Measurements from ENCODE around the gene PODXL. TPM values are rescaled to one million over a fixed set of nuclear protein-coding genes. Genes with fewer than 3 reads are reported as not detected.

Gene PODXL
- total RNA-seq, 1 experiment from 2014 or later: 727 TPM

- Histone ChIP-seq H3K27me3 (ENCODE audit: insufficient read depth, low read length) (no peaks in the 10 kb centered on the region), H2AFZ (ENCODE audit: low read length) (no peak overlapping the region), H2BK5ac (ENCODE audit: insufficient read length, low read length) (no peak overlapping the region), H3K4me1 (ENCODE audit: insufficient read depth, low read length) (no peaks in the 10 kb centered on the region), H2AK5ac (ENCODE audit: insufficient read length, low read length) (no peak overlapping the region), H3K23me2 (ENCODE audit: insufficient read length, low read depth, low read length, poor library complexity, severe bottlenecking) (no peaks in the 10 kb centered on the region), H3K9ac (ENCODE audit: extremely low read depth, insufficient read length, low read length) (no peak overlapping the region), H4K91ac (ENCODE audit: insufficient read length, low read depth, low read length) (no peak overlapping the region), H3K4ac (ENCODE audit: low read depth, low read length) (no peak overlapping the region), H2BK12ac (ENCODE audit: insufficient read length, low read depth, low read length) (no peak overlapping the region), H3K14ac (ENCODE audit: insufficient read depth, low read length) (no peak overlapping the region), H2BK20ac (ENCODE audit: low read depth, low read length, poor library complexity, severe bottlenecking) (no peak overlapping the region), H3T11ph (ENCODE audit: low read length) (no peak overlapping the region), H3K4me2 (ENCODE audit: insufficient read depth, insufficient read length, low read length) (no peak overlapping the region), H3K79me1 (ENCODE audit: insufficient read depth, low read depth, low read length, poor library complexity, severe bottlenecking) (no peaks in the 10 kb centered on the region), H4K20me1 (ENCODE audit: control insufficient read depth, insufficient read depth, insufficient read length) (no peaks in the 10 kb centered on the region), H4K8ac (replicated peaks; ENCODE audit: insufficient read length, low read depth, low read length) (no peak overlapping the region), H3K79me2 (ENCODE audit: insufficient read depth, low read length) (no peaks in the 10 kb centered on the region), H4K5ac (ENCODE audit: insufficient read length, low read depth, low read length) (no peak overlapping the region), H3K18ac (ENCODE audit: insufficient read length, low read depth, low read length) (no peak overlapping the region), H2BK120ac (ENCODE audit: low read depth, low read length, poor library complexity, severe bottlenecking) (no peak overlapping the region), H2BK15ac (ENCODE audit: low read depth, low read length) (no peak overlapping the region), H3K23ac (ENCODE audit: insufficient read length, low read depth, low read length) (no peak overlapping the region), H3K56ac (ENCODE audit: insufficient read length, low read depth, low read length) (no peak overlapping the region), H3K9me3 (ENCODE audit: control insufficient read depth, low read depth, low read length) (no peaks in the 10 kb centered on the region), H3K27ac (ENCODE audit: insufficient read length, low read depth, low read length) (no peak overlapping the region)
- Mint-ChIP-seq H3K27ac (no peak overlapping the region), H3K9me3 (no peaks in the 10 kb centered on the region), H3K4me3 (no peak overlapping the region), H3K27me3 (ENCODE audit: low read depth) (no peaks in the 10 kb centered on the region), H3K36me3 (ENCODE audit: insufficient read depth in 1 of 3, low read depth in 3 of 3) (peaks cover 16 to 50% (median 27%) of the 10 kb centered on the region in 3 experiments; a peak in 6 of 7 replicates), H3K4me1 (peaks cover 6 to 12% of the 10 kb centered on the region in 2 experiments)
- no CpG with 5 or more reads among the region's 5 CpGs for WGBS (ENCODE audit: extremely low coverage, insufficient read length, low lambda C conversion rate)
- no peak for TF ChIP-seq CTCF (conservative IDR thresholded peaks at IDR 0.05)
- DNase-seq: no peak
Measured at GRCh38 chr7:131467788-131468187, 88.6 kb downstream of the PODXL start.
